Prostate gland (tissue), 2 donors: ENCODE data around the gene FBXO33. TPM values are rescaled to one million over a fixed set of nuclear protein-coding genes. Genes with fewer than 3 reads are reported as not detected.

Experiments used
- DNase-seq: peaks from one replicate; pipeline ENCODE4 v3.0.0-alpha.2; 2019; ENCODE audit warnings: low spot score
- H3K27ac ChIP-seq, 2 donors: fragments of 200-600 bp; sonication (generic); 2 replicates each; pipeline ENCODE4 v1.5.1; 2017 to 2019
- H3K27me3 ChIP-seq: fragments of 200-600 bp; sonication (generic); replicated peaks from 2 replicates; pipeline ENCODE4 v1.5.1; 2019; ENCODE audit not compliant: insufficient read depth
- H3K36me3 ChIP-seq, 2 donors: fragments of 200-600 bp; sonication (generic); 1 replicate in 1 of 2; 2 replicates in 1 of 2; pipeline versions ENCODE4 v1.5.1 to v1.8.1; 2017 to 2019
- H3K4me1 ChIP-seq: fragments of 200-600 bp; sonication (generic); replicated peaks from 2 replicates; pipeline ENCODE4 v1.5.1; 2019
- H3K4me3 ChIP-seq, 2 donors: fragments of 200-600 bp; sonication (generic); 2 replicates each; pipeline ENCODE4 v1.5.1; 2017 to 2019
- H3K9me3 ChIP-seq: fragments of 200-600 bp; sonication (generic); 2 replicates; pipeline ENCODE4 v1.5.1; 2017
- POLR2A ChIP-seq: fragments of 450-650 bp; IDR thresholded peaks from one replicate; pipeline ENCODE4 v1.6.1; 2016; ENCODE audit warnings: antibody characterized with exemption, mild to moderate bottlenecking
- POLR2AphosphoS5 ChIP-seq: sonication (generic); formaldehyde crosslinking; IDR thresholded peaks from one replicate; pipeline ENCODE4 v1.6.1; 2017; ENCODE audit warnings: antibody characterized with exemption
- WGBS: methylation state at CpG from one replicate; pipeline ENCODE4 v1.1.5; 2018; 5-methylcytosine and 5-hydroxymethylcytosine counted together
- intact Hi-C: fragments of 100-400 bp; cut with DNase I; formaldehyde crosslinking; loops from one replicate; pipeline ENCODE4 v1.14.2; 2022
- total RNA-seq, 2 donors: library from RNA; depleted of rRNA; stranded (reverse); fragments of >200 nt; gene quantifications; one replicate each; pipeline ENCODE4 v1.1.0, GENCODE V29; 2016
- TF ChIP-seq, protein P1 (sequence below), 4 experiments: fragments of 200-600 bp in 2 of 4; fragments of 450-650 bp in 2 of 4; sonication (generic) in 2 of 4; IDR thresholded peaks; 1 replicate in 3 of 4; 2 replicates in 1 of 4; pipeline ENCODE4 v1.5.1; 2016 to 2019; ENCODE audit warnings: antibody characterized with exemption in 4 of 4, mild to moderate bottlenecking in 2 of 4, moderate library complexity in 2 of 4

FBXO33 gene
- total RNA-seq, 2 donors from 2014 or later = 15.1 to 17.1 TPM

DNA sequence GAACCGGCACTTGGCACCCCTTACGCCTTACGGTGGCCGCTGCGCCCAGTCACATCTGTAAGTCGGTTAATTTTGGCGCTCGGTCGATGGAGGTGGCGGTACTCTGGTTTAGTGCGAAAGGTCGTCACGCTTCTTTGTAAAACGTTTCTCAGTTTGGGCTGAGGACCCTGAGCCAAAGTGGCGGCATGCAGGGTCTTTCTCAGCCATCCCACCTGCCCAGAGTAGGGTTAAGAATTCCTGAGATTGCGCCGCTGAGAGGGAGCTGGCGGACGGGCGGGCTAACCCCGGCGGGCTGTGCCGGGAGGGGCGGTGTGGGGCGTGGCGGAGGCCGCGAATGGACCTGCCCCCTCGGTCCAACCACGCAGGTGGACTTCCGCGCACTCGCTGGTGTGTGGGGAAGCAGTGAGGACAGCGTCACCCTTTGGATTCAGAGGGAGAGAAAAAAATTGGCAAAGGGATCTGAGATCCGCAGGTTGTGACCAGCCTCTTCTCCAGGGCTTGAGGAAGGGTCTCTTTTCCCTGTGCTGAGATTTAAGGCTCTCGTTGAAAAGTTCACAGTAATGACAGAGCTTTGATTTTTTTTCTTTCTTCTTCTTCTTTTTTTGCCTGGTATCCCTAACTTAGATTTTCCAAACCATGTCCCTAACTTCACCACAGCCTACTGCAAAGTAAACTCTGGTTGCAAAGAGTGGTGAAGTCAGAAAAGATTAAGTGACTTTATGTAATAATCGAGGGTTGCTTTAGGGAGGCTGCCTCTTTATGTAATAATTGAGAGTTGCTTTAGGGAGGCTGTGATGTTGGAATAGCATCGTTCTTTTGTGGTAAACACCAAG lies 602 bp upstream of the FBXO33 start:
- peak; percentile 94 for DNase-seq
- H3K4me1 ChIP-seq = no peaks in the 10 kb centered on the region
- TF ChIP-seq POLR2A (peak; percentile 84), POLR2AphosphoS5 (peak; percentile 87)
- TF ChIP-seq, protein P1, sequence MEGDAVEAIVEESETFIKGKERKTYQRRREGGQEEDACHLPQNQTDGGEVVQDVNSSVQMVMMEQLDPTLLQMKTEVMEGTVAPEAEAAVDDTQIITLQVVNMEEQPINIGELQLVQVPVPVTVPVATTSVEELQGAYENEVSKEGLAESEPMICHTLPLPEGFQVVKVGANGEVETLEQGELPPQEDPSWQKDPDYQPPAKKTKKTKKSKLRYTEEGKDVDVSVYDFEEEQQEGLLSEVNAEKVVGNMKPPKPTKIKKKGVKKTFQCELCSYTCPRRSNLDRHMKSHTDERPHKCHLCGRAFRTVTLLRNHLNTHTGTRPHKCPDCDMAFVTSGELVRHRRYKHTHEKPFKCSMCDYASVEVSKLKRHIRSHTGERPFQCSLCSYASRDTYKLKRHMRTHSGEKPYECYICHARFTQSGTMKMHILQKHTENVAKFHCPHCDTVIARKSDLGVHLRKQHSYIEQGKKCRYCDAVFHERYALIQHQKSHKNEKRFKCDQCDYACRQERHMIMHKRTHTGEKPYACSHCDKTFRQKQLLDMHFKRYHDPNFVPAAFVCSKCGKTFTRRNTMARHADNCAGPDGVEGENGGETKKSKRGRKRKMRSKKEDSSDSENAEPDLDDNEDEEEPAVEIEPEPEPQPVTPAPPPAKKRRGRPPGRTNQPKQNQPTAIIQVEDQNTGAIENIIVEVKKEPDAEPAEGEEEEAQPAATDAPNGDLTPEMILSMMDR (IDR thresholded peaks at IDR 0.05) = peak in 2 of 4 experiments; percentile 40 to 43
- peak overlapping the region; percentile 98 to 99 for H3K27ac ChIP-seq
- H3K4me3 ChIP-seq = peak overlapping the region; percentile 88 to 96
- H3K27me3 ChIP-seq = no peaks in the 10 kb centered on the region
- under 1% methylated on average over 35 of the region's 38 CpGs for WGBS
- intact Hi-C loops = loop anchor here (2.0 to 5.0 kb wide), 3 partner anchors 166 to 331 kb away; partner anchors contain the start of genes PNN and SEC23A
- no peaks in the 10 kb centered on the region for H3K9me3 ChIP-seq
- no peaks in the 10 kb centered on the region for H3K36me3 ChIP-seq

DNA sequence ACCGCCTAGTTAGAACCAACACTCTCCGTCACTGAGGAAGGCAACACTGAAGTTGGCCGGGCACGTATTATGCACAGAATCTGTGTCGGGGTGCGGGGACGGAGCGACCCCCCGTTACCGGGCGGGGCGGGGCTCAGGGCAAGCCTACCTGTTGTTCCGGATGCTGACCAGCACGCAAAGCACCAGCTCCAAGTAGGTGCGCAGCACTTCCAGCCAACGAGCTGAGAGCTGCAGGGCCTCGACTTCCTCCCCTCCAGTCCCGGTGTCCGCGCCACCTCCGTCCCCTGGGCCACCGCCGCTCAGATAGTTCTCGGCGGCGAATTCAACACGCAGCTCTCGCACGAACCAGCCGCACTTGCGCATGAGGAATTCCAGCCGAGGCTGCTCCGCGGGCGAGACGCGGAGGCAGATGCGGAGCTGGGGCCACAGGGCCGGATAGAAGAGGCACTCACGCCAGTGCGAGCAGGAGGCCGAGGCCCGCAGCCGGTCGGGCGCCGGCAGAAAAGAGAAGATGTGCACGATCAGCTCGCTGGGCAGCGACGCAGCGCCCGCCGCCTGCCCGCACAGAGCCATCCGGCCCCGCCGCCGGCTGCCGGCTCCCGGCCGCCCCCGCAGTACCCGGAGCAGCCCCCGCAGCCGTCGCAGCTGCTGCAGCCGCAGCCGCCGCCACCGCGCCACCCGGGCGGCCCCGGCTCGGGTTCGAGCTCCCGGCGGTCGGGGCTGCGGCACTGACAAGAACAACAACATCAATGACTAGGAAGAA lies 636 bp downstream of the FBXO33 start:
- Histone ChIP-seq H3K27me3 (no peaks in the 10 kb centered on the region), H3K36me3 (no peaks in the 10 kb centered on the region), H3K4me3 (peak overlapping the region; percentile 88 to 96), H3K9me3 (no peaks in the 10 kb centered on the region), H3K27ac (peak overlapping the region; percentile 98 to 99), H3K4me1 (no peaks in the 10 kb centered on the region)
- WGBS = under 1% methylated on average over 80 of the region's 81 CpGs
- peak; percentile 30 for DNase-seq
- TF ChIP-seq POLR2AphosphoS5 (no peak), POLR2A (peak; percentile 74)
- TF ChIP-seq, protein P1 (IDR thresholded peaks at IDR 0.05) = peak in 1 of 4 experiments; percentile 7
- intact Hi-C loops = loop anchor here (2.0 to 5.0 kb wide), 3 partner anchors 164 to 329 kb away; partner anchors contain the start of genes PNN and SEC23A

DNA sequence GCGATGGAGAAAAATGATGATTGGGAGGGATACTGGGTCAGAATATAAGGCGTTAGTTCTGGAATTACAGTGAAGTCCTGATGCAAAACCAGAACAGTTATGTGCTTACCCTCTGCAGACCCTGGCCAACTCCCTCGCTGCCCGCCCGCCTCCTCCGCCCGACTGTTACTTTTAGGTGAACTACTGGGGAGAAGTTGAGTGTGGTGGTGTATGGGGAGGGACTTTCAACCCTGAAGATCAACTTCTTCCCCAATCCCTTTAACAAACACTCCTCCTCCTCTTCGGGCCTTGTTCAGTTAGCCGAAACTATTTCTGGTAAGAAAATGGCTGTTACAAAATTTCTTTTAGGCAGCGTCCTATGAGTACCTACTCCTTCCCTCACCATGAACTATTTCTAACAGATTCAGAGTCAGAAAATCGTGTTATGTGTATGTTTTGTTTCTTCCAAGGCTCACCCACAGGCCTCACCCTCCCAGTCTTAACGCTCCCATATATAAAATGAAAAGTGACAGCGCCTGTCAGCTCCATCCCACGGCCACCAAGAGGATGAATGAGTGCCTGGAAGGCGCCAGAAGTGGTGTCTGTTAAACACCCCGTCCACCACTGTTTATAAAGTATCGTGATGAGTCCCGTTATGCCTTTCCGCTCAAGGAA lies 1.3 kb downstream of the FBXO33 start:
- Histone ChIP-seq H3K27ac (peak overlapping the region; percentile 98 to 99), H3K4me3 (peak overlapping the region; percentile 88 to 96), H3K27me3 (no peaks in the 10 kb centered on the region), H3K36me3 (no peaks in the 10 kb centered on the region), H3K9me3 (no peaks in the 10 kb centered on the region), H3K4me1 (no peaks in the 10 kb centered on the region)
- DNase-seq = no peak
- TF ChIP-seq POLR2AphosphoS5 (no peak), POLR2A (no peak)
- TF ChIP-seq, protein P1 (IDR thresholded peaks at IDR 0.05) = no peak
- intact Hi-C loops = loop anchor here (5.0 kb wide), 2 partner anchors 164 to 329 kb away; partner anchors contain the start of gene SEC23A
- WGBS = 4% methylated on average over 19 of the region's 19 CpGs

DNA sequence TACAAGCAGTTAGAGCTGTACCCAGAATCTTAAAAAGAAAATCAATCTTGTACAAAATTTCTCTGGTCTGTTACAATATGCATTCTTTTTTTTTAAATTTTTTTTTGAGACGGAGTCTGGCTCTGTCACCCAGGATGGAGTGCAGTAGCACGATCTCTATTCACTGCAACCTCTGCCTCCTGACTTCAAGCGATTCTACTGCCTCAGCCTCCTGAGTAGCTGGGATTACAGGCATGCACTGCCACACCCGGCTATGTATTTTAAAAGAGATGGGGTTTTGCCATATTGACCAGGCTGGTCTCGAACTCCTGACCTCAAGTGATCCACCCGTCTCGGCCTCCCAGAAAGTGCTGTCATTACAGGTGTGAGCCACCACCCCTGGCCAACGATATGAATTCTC lies 4.1 kb downstream of the FBXO33 start:
- no peak overlapping the region for H3K27ac ChIP-seq
- H3K4me1 ChIP-seq = no peaks in the 10 kb centered on the region
- no peak overlapping the region for H3K4me3 ChIP-seq
- H3K9me3 ChIP-seq = no peaks in the 10 kb centered on the region
- H3K27me3 ChIP-seq = no peaks in the 10 kb centered on the region
- 94% methylated on average over 8 of the region's 8 CpGs for WGBS
- no peaks in the 10 kb centered on the region for H3K36me3 ChIP-seq
- DNase-seq = no peak
- TF ChIP-seq POLR2A (no peak), POLR2AphosphoS5 (no peak)
- TF ChIP-seq, protein P1 (IDR thresholded peaks at IDR 0.05) = no peak
- intact Hi-C loops = no loop called here
